GM18907 (cell line): Measurements from ENCODE around the gene GGNBP2.
A peak's percentile ranks its signal among the peaks of the same experiment; 100 is the strongest.
"Not testable (repeated sequence)": the region's sequence is repeated elsewhere in the genome, so short reads cannot be mapped to it uniquely, and the experiment has no call there.

ENCODE experiments used
- ATAC-seq: cut with Tn5 transposase; IDR thresholded peaks from one replicate; pipeline ENCODE4 v1.9.1; 2021; ENCODE audit warnings: mild to moderate bottlenecking, moderate library complexity; ENCODE audit not compliant: unreplicated experiment

Gene GGNBP2

GRCh38 chr17:36600465-36600864 is 55.7 kb downstream of the GGNBP2 start:
- ATAC-seq, result no peak

DNA sequence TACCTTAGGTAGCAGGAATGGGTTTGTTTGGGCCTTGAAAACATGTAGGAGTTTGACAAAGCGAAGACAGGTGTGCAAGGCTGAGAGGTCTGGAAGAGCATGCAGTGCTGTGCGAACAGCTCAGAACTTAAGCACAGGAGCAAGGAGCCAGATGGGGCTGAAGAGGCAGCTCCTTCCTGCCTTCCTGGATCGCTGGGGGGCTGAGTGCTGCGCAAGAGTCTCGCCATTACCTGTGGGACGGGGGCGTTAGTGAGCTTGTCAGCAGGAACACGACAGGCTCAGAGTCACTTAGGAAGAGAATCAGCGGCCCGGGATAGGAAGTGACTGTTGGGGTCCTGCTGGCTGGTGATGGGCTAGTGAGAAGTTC is 56.2 kb downstream of the GGNBP2 start:
- ATAC-seq, result no peak

GRCh38 chr17:36601303-36602029 is 56.7 kb downstream of the GGNBP2 start, which contains the start of gene MRM1:
TSS of gene MRM1 (plus strand) at chr17:36601583. CDS start at chr17:36601811, 228 bp downstream.
- ATAC-seq, result peak; percentile 75

DNA sequence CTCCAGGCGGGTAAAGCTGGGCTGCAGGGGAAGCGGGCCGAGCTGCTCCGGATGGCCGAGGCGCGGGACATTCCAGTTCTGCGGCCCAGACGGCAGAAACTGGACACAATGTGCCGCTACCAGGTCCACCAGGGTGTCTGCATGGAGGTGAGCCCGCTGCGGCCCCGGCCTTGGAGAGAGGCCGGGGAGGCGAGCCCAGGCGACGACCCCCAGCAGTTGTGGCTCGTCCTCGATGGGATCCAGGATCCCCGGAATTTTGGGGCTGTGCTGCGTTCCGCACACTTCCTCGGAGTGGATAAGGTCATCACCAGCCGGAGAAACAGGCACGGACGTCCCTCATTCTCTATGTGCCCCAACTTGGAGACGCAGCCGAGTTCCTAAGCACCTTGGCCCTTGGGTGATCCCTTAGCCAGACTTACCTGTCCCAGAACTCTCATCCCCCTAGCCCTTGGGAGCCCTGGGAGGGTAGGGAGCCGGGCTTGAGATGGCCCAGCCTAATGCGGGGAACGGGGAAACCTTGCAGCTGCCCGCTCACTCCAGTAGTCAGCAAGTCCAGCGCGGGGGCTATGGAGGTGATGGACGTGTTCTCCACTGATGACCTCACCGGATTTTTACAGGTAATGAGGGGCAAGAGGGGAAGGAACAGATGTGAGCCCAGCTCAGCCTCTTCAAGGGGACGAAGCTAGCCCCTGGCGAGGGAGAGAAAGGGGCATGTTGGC is 57.5 kb downstream of the GGNBP2 start:
- ATAC-seq, result peak; percentile 14

- ATAC-seq, result no peak
Measured at GRCh38 chr17:36602924-36603384, 58.2 kb downstream of the GGNBP2 start.

GRCh38 chr17:36605028-36605427 is 60.3 kb downstream of the GGNBP2 start:
- not testable (repeated sequence) for ATAC-seq

DNA sequence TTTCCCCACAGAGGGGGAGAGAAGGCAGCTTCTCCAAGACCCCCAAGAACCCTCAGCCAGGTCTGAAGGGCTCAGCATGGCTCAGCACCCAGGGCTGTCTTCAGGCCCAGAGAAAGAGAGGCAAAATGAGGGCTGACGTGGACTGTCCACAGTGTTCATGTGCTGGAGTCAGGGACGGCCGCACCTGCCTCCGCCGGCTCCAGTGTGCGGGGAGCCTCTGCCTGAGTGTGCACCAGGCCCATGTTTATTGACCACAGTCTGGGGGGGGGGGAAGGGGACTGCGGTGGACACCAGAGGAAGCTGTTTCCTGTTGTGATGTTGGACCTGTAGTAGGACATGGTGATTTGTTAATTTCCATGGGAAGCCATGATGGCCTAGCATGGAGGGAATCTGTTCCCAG is 63.6 kb downstream of the GGNBP2 start:
- no peak for ATAC-seq

- ATAC-seq, result no peak
Measured at GRCh38 chr17:36608794-36609497, 64.2 kb downstream of the GGNBP2 start.

DNA sequence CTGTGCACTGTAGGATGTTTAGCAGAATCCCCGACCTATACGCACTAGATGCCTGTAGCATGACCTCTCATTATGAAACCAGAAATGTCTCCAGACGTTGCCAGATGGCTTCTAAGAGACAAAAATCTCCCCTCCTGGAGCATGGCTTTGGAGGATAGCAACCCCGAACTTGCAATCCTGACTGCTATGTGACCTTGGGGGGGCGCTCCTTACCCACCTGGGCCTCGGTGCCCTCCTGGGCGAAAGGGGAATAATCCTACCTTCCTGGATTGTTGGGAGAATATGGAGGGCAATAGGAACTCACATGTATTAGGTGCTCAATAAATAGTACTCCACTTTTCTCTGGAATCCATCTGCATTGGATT is 64.8 kb downstream of the GGNBP2 start:
- ATAC-seq, result no peak

- ATAC-seq, result no peak
Measured at GRCh38 chr17:36610474-36610873, 65.8 kb downstream of the GGNBP2 start.

- no peak for ATAC-seq
Measured at GRCh38 chr17:36611345-36612072, 66.8 kb downstream of the GGNBP2 start.

- ATAC-seq, result no peak
Measured at GRCh38 chr17:36612323-36612722, 67.6 kb downstream of the GGNBP2 start.

- ATAC-seq, result no peak
Measured at GRCh38 chr17:36613155-36613554, 68.4 kb downstream of the GGNBP2 start.

DNA sequence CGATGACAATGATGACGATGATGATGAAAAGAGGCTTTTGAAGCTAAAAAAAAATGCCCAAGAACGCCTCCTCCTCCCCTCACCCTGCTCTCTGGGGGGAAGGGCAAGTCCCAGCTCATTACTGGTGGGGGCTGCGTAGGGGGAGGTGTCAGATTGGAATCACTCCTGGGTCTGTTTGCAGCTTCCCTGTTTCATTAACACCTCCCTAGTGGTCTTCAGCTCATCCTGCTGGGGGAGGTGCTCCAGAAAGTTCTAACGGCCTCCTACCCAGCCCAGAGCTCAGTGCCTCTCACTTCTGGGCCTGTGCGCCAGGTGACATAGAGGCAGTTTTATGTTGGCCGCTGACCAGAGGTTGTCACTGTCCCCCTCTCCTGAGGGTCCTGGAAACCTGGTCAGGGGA is 69.4 kb downstream of the GGNBP2 start:
- ATAC-seq, result no peak

- ATAC-seq, result no peak
Measured at GRCh38 chr17:36614933-36615332, 70.2 kb downstream of the GGNBP2 start.

DNA sequence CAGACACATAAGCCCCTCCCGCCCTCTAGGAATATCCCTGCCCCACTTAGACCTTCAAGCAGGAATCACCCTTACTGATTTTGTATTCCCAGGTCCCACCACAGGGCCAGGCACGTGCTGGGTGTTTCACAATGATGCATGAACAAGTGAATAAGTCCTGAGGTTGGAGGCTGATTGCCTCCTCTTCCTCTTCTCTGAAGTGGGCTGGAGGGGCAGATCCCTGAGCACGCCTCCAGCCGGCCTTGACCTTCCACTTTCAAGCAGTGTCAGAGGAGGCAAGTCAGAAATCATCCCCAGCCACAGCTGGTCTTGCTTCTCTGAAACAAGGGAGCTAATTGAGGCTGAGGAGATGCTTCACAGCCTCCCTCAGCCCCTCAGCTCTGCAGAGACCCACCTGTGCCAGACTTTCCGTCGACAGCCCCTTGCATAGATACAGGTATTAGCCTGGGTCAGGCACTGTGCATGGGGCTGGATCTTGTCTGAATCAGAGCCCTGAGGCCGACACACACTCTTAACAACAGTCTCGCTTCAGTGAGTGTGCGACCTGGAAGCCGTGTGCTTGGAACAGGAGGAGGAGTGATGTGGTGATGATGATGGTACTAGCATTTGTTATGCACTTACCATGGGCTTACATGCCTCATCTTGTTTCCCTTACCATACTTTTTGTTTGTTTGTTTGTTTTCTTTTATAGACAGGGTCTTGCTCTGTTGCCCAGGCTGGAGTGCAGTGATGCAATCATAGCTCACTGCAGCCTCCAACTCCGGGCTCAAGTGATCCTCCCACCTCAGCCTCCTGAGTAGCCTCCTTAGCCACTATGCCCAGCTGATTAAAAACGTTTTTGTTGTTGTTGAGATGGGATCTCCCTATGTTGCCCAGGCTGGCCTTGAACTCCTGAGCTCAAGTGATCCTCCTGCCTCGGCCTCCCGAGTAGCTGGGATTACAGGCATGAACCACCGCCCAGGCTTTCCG is 71.6 kb downstream of the GGNBP2 start:
- no peak for ATAC-seq

DNA sequence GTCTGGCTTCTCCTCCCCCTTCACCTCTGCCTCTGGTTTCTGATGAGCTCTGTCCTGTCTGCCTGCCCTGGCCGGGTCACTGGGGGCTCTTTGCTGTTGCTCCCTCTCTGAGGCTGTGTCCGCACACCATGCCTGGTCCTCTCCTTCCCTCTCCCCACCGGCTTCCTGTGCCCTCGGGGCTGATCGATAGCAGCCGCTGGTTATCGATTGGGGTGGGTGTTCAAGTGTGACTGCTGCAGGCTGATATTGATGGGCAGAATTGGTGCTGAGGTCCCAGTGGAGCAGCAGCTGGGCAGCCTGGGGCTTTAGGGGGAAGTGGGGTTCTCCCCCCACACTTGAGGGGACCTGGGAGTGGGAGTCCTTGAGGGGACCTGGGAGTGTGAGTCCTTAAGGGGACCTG is 73.1 kb downstream of the GGNBP2 start:
- no peak for ATAC-seq

DNA sequence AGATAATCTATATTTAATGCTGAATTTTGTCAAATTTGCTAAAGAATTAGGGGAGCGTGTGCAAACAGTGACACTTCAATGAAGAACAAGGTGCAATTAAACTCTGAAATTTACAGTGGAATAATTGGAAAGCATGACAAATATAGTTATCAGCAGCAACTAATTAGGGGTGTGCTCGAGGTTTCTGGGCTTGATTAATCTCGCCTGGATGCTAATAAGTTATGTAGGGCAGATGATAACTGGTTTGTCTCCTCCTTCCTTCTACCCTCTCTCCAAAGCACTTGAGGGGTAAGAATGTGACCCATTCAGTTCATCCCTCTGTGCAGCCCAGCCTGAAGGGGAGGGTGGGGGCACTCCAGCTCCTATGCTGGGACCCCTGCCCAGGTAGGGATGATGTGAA is 78.6 kb downstream of the GGNBP2 start:
- ATAC-seq, result no peak

DNA sequence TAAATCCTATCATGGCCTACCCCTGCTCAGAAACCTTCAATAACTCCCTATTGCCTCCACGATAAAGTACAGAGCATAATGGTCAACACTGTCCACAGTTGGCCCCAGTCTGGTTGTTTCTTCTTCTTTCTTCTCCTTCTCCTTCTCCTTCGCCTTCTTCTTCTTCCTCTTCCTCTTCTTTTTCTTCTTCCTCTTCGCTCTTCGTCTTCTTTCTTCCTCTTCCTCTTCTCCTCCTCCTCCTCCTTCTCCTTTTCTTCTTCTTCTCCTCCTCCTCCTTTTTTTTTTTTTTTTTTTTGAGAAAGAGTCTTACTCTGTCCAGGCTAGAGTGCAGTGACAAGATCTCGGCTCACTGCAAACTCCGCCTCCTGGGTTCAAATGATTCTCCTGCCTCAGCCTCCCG is 80.5 kb downstream of the GGNBP2 start:
- ATAC-seq, result no peak

DNA sequence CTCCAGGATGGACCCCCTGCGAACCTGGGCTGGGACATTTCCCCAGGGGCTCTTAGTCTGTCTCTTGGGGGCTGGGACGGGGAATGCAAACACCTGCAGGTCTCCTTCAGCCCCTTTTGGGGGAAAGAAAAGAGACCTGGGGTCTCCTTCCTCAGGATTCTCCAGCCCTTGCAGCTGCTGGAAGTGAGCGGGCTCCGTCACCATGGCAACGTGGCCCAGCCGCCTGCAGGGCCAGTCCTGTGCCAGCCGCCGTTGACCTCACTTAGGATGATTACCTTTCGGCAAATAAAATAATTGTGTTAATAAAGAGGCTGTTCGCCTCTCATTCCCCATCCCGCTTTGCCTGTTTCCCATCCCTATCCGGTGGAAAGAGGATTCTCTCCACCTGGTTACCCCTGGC is 82.4 kb downstream of the GGNBP2 start:
- ATAC-seq, result no peak
